OCI-LY1 (cell line): Measurements from ENCODE around the gene TREM2.

ENCODE experiments used
- H2AFZ ChIP-seq: fragments of 200-600 bp; sonication (generic), shearing (Covaris generic); 2 replicates; pipeline ENCODE4 v1.6.0; 2014; ENCODE audit warnings: antibody characterized with exemption, mild to moderate bottlenecking, low read length
- H3F3A ChIP-seq: fragments of 200-600 bp; sonication (generic), shearing (Covaris generic); 2 replicates; pipeline ENCODE4 v1.6.0; 2014; ENCODE audit warnings: mild to moderate bottlenecking, antibody characterized with exemption, low read length, moderate library complexity; ENCODE audit not compliant: insufficient read depth
- H3K27ac ChIP-seq: fragments of 200-600 bp; sonication (generic); 2 replicates; pipeline ENCODE4 v1.5.1; 2014; ENCODE audit warnings: low read length, mixed run types, mild to moderate bottlenecking, low read depth; ENCODE audit not compliant: poor library complexity, severe bottlenecking
- H3K27me3 ChIP-seq: fragments of 200-600 bp; sonication (generic); 2 replicates; pipeline ENCODE4 v1.6.0; 2014; ENCODE audit warnings: antibody characterized with exemption, mild to moderate bottlenecking, low read length, moderate library complexity; ENCODE audit not compliant: insufficient read depth
- H3K36me3 ChIP-seq: fragments of 200-600 bp; sonication (generic); 2 replicates; pipeline ENCODE4 v1.6.1; 2014; ENCODE audit warnings: mild to moderate bottlenecking, antibody characterized with exemption, low read length, moderate library complexity, mixed read lengths; ENCODE audit not compliant: insufficient read depth
- H3K4me1 ChIP-seq: fragments of 200-600 bp; sonication (generic); 2 replicates; pipeline ENCODE4 v1.5.1; 2014; ENCODE audit warnings: mild to moderate bottlenecking, low read length, moderate library complexity; ENCODE audit not compliant: insufficient read depth, severe bottlenecking
- H3K4me2 ChIP-seq: fragments of 200-600 bp; sonication (generic), shearing (Covaris generic); 2 replicates; pipeline ENCODE4 v1.6.1; 2014; ENCODE audit warnings: low read length
- H3K4me3 ChIP-seq: fragments of 200-600 bp; sonication (generic); 2 replicates; pipeline ENCODE4 v1.5.1; 2014; ENCODE audit warnings: low read length, low read depth, mild to moderate bottlenecking, mixed read lengths; ENCODE audit not compliant: poor library complexity, severe bottlenecking
- H3K79me2 ChIP-seq: fragments of 200-600 bp; shearing (Covaris generic); 2 replicates; pipeline ENCODE4 v1.6.1; 2016; ENCODE audit warnings: mixed run types, low read length, mixed read lengths; ENCODE audit not compliant: insufficient read depth
- H3K9ac ChIP-seq: fragments of 200-600 bp; sonication (generic), shearing (Covaris generic); 2 replicates; pipeline ENCODE4 v1.6.1; 2014; ENCODE audit warnings: mild to moderate bottlenecking, low read length, mixed read lengths
- H3K9me2 ChIP-seq: fragments of 200-600 bp; sonication (generic), shearing (Covaris generic); 2 replicates; pipeline ENCODE4 v1.6.1; 2014; ENCODE audit warnings: low read depth, mild to moderate bottlenecking, low read length, mixed read lengths
- H3K9me3 ChIP-seq: fragments of 200-600 bp; shearing (Covaris generic); 2 replicates; pipeline ENCODE4 v1.6.1; 2014; ENCODE audit warnings: low read length, mixed read lengths
- H4K20me1 ChIP-seq: fragments of 200-600 bp; sonication (generic), shearing (Covaris generic); 2 replicates; pipeline ENCODE4 v1.6.0; 2016; ENCODE audit warnings: mild to moderate bottlenecking, low read length; ENCODE audit not compliant: insufficient read depth
- CTCF ChIP-seq: fragments of 200-600 bp; sonication (generic), shearing (Covaris generic); IDR thresholded peaks from 2 replicates; pipeline ENCODE4 v1.5.1; 2017; ENCODE audit warnings: mild to moderate bottlenecking, antibody characterized with exemption, low read length, moderate library complexity, mixed read lengths
- EZH2 ChIP-seq: fragments of 200-600 bp; sonication (generic), shearing (Covaris generic); IDR thresholded peaks from 2 replicates; pipeline ENCODE4 v1.8.0; 2017; ENCODE audit warnings: borderline replicate concordance, mixed run types, mild to moderate bottlenecking, antibody characterized with exemption, low read length, moderate library complexity, mixed read lengths

TREM2 gene

GRCh38 chr6:41182069-41183034 is 19.4 kb upstream of the TREM2 start:
- Histone ChIP-seq H3K36me3 (no peaks in the 10 kb centered on the region), H3K9ac (no peak overlapping the region), H3K4me1 (peaks cover 7% of the 10 kb centered on the region), H3K4me3 (no peak overlapping the region), H3K27ac (no peak overlapping the region), H2AFZ (no peak overlapping the region), H3K4me2 (no peak overlapping the region), H3K27me3 (no peaks in the 10 kb centered on the region), H3F3A (no peaks in the 10 kb centered on the region), H3K79me2 (no peaks in the 10 kb centered on the region), H3K9me2 (no peaks in the 10 kb centered on the region), H3K9me3 (no peaks in the 10 kb centered on the region), H4K20me1 (no peaks in the 10 kb centered on the region)
- no peak for TF ChIP-seq EZH2
- peak; percentile 81 for TF ChIP-seq CTCF

GRCh38 chr6:41181566-41181965 is 18.6 kb upstream of the TREM2 start:
- H3K4me1 ChIP-seq = peaks cover 7% of the 10 kb centered on the region
- H2AFZ ChIP-seq = no peak overlapping the region
- no peaks in the 10 kb centered on the region for H3F3A ChIP-seq
- no peaks in the 10 kb centered on the region for H3K36me3 ChIP-seq
- H3K79me2 ChIP-seq = no peaks in the 10 kb centered on the region
- no peak overlapping the region for H3K4me3 ChIP-seq
- no peak overlapping the region for H3K4me2 ChIP-seq
- no peak overlapping the region for H3K9ac ChIP-seq
- no peaks in the 10 kb centered on the region for H3K9me3 ChIP-seq
- no peak for TF ChIP-seq CTCF
- TF ChIP-seq EZH2 = no peak
- H3K27me3 ChIP-seq = no peaks in the 10 kb centered on the region
- H4K20me1 ChIP-seq = no peaks in the 10 kb centered on the region
- no peak overlapping the region for H3K27ac ChIP-seq
- no peaks in the 10 kb centered on the region for H3K9me2 ChIP-seq

GRCh38 chr6:41179163-41179562 is 16.2 kb upstream of the TREM2 start:
- Histone ChIP-seq H3K27me3 (0 out of 2 replicates have a peak, but pooled peaks cover 3% of the 10 kb centered on the region), H4K20me1 (no peaks in the 10 kb centered on the region), H3K9ac (no peak overlapping the region), H3K79me2 (no peaks in the 10 kb centered on the region), H3K9me3 (no peaks in the 10 kb centered on the region), H3K4me2 (no peak overlapping the region), H3F3A (no peaks in the 10 kb centered on the region), H2AFZ (no peak overlapping the region), H3K9me2 (no peaks in the 10 kb centered on the region), H3K36me3 (no peaks in the 10 kb centered on the region), H3K4me3 (no peak overlapping the region), H3K27ac (no peak overlapping the region), H3K4me1 (peaks cover 7% of the 10 kb centered on the region)
- TF ChIP-seq CTCF (no peak), EZH2 (no peak)
